ENCODE results near the gene GALNT15.

Gene GALNT15

DNA sequence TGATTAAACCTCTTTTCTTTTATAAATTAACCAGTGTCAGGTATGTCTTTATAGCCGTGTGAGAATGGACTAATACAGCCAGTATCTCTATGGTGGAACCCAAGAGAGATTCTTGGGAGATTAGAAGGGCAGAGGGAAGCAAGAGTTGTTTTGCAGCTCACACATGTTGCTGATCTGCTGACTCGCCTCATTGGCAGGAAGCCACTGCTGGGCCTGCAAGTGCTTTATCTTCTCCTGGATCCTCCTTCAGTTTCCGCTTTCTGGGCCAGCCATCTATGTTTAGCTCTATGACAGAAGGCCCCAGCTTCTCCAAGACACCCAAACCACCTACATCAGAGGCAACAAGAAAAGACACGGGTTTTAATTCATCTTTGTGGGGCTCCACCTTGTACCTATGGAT is 23.4 kb upstream of the GALNT15 start:
- Histone ChIP-seq H3K27me3 (ENCODE audit: control insufficient read depth in 1 of 2, insufficient read depth in 2 of 2, low read length in 2 of 2) (no peaks in the 10 kb centered on the region), H3K4me1 (ENCODE audit: control insufficient read depth, insufficient read depth, low read length) (peaks cover 13% of the 10 kb centered on the region), H3K36me3 (ENCODE audit: control insufficient read depth in 2 of 2, insufficient read depth in 2 of 2, low read length in 2 of 2) (no peaks in the 10 kb centered on the region), H3K4me3 (ENCODE audit: low read length in 2 of 2) (no peak overlapping the region), H3K9me3 (ENCODE audit: control insufficient read depth in 2 of 2, low read length in 2 of 2) (peaks cover 0 to 2% of the 10 kb centered on the region in 2 donors), H3K27ac (ENCODE audit: low read length) (no peak overlapping the region), H3K9ac (ENCODE audit: low read length in 2 of 2) (no peak overlapping the region)

DNA sequence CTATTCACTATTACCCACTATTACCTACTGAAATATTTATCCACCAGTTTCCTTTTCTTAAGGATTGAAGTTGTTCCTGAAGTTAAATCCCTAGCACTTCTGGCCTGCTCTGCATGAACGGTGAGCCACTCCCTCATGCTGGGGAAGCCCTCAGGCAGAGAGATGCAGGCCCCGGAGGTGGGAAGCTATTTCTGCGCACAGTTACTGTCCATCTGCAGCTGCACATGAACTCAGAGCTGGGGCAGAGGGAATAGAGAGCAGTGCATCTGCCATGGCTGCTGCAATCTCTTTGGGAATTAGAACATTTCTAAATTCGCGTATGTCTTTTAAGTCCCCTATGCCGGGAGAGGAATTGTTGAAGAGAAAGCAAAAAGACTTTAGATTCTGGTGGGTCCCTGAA is 6.3 kb upstream of the GALNT15 start:
- Histone ChIP-seq H3K27me3 (ENCODE audit: control insufficient read depth in 1 of 2, insufficient read depth in 2 of 2, low read length in 2 of 2) (peaks cover 0 to 4% of the 10 kb centered on the region in 2 donors), H3K27ac (ENCODE audit: low read length) (no peak overlapping the region), H3K9me3 (ENCODE audit: control insufficient read depth in 2 of 2, low read length in 2 of 2) (no peaks in the 10 kb centered on the region), H3K4me1 (ENCODE audit: control insufficient read depth, insufficient read depth, low read length) (no peaks in the 10 kb centered on the region), H3K36me3 (ENCODE audit: control insufficient read depth in 2 of 2, insufficient read depth in 2 of 2, low read length in 2 of 2) (no peaks in the 10 kb centered on the region), H3K4me3 (ENCODE audit: low read length in 2 of 2) (no peak overlapping the region), H3K9ac (ENCODE audit: low read length in 2 of 2) (no peak overlapping the region)

DNA sequence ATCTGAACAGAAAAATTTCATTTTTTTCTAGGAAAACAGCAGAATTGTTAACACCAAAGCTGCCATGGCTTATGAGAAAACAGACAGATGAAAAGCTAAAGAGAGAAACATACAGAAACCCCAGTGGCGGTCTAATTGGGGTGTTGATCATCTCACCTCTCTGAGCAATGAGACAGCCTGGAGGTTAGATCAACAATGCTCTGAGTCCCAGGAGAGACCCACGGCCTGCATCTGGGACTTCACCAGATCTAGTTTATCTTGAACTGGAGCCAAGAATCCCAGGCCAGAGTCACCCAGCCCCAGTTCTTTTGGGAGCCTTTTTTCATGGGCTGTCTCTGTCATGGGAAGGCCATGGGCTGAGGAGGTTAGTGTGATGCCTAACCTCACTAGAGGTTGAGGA is 3.5 kb upstream of the GALNT15 start:
- no peak overlapping the region for H3K9ac ChIP-seq (ENCODE audit: low read length in 2 of 2)
- H3K27me3 ChIP-seq (ENCODE audit: control insufficient read depth in 1 of 2, insufficient read depth in 2 of 2, low read length in 2 of 2), result peaks cover 0 to 4% of the 10 kb centered on the region in 2 donors
- H3K27ac ChIP-seq (ENCODE audit: low read length), result no peak overlapping the region

DNA sequence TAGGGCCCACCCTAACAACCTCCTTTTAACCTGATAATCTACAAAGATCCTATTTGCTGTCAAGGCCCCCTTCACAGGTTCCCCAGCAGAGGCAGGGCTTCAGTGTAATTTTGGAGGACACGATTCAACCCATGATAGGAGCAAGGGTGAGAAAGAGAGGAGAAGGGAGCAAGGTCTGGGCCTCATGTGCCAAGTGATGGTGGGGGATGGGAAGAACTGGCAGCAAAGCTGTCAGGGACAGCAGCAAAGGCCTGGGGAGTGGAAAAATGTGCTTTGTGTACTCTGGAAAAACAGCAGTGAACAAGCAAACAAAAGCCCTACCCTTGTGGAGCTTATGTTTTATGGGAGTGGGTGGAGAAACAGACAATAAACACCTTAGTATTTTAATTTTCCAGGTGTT is 2.7 kb upstream of the GALNT15 start:
- Histone ChIP-seq H3K27ac (ENCODE audit: low read length) (no peak overlapping the region), H3K9ac (ENCODE audit: low read length in 2 of 2) (no peak overlapping the region), H3K27me3 (ENCODE audit: control insufficient read depth in 1 of 2, insufficient read depth in 2 of 2, low read length in 2 of 2) (peaks cover 0 to 4% of the 10 kb centered on the region in 2 donors), H3K36me3 (ENCODE audit: control insufficient read depth in 2 of 2, insufficient read depth in 2 of 2, low read length in 2 of 2) (no peaks in the 10 kb centered on the region), H3K9me3 (ENCODE audit: control insufficient read depth in 2 of 2, low read length in 2 of 2) (no peaks in the 10 kb centered on the region), H3K4me3 (ENCODE audit: low read length in 2 of 2) (no peak overlapping the region), H3K4me1 (ENCODE audit: control insufficient read depth, insufficient read depth, low read length) (peaks cover 17% of the 10 kb centered on the region)

More for the DNA sequence above, 3.5 kb upstream of the GALNT15 start:
- Histone ChIP-seq H3K9me3 (ENCODE audit: control insufficient read depth in 2 of 2, low read length in 2 of 2) (no peaks in the 10 kb centered on the region), H3K4me1 (ENCODE audit: control insufficient read depth, insufficient read depth, low read length) (peaks cover 17% of the 10 kb centered on the region), H3K36me3 (ENCODE audit: control insufficient read depth in 2 of 2, insufficient read depth in 2 of 2, low read length in 2 of 2) (no peaks in the 10 kb centered on the region), H3K4me3 (ENCODE audit: low read length in 2 of 2) (no peak overlapping the region)

DNA sequence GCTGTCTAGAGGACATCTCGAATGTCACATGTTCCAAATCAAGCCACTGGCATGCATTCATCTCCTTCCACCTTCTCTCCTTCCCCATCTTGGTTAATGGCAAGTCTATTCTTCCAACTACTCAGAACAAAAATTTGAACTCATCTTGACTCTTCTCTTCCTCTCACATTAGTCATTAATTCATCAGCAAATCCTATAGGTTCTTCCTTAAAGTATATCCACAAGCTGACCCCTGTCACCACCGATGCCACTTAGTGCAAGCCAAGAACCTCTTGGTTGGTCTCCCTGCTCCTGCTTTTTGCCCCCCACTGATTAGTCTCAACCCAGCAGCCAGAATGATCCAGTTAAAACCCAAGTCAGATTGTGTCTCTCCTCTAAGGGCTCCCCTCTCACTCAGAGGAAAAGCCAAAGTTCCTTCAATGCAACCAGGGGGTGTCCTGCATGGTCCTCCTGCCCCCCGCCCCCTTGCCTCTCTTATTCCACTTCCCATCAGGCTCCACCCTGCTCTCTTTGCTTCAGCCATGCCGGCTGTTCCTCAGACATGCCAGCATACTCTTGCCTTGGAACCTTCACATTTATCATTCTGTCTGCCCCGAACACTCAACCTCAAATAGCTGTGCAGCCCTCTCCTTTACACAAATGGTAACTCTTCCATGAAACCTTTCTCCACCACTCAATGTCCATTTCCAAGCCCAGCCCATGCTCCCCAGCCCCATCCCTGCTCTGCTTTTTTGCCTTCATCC is 1.0 kb upstream of the GALNT15 start:
- Histone ChIP-seq H3K4me1 (ENCODE audit: control insufficient read depth, insufficient read depth, low read length) (peaks cover 23% of the 10 kb centered on the region), H3K9me3 (ENCODE audit: control insufficient read depth in 2 of 2, low read length in 2 of 2) (no peaks in the 10 kb centered on the region), H3K27ac (ENCODE audit: low read length) (no peak overlapping the region), H3K36me3 (ENCODE audit: control insufficient read depth in 2 of 2, insufficient read depth in 2 of 2, low read length in 2 of 2) (no peaks in the 10 kb centered on the region), H3K9ac (ENCODE audit: low read length in 2 of 2) (no peak overlapping the region), H3K4me3 (ENCODE audit: low read length in 2 of 2) (peak overlapping the region in 1 of 2 donors; percentile 47), H3K27me3 (ENCODE audit: control insufficient read depth in 1 of 2, insufficient read depth in 2 of 2, low read length in 2 of 2) (peaks cover 0 to 3% of the 10 kb centered on the region in 2 donors)

DNA sequence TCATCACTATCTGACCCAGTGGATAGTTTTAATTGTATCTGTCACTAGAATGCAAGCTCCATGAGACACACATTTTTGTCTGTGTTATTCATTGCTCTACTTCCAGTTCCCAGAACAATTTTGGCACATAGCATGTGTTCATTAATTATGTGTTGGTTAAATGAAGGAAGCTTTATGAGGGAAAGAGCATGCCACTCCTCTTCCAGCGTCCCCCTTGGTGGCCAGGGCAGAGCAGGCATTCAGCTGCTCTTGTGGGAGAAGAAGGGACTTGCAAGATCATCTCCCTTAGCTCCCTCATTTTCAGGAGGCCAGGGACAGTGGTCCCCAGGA is 489 bp upstream of the GALNT15 start:
- H3K9ac ChIP-seq (ENCODE audit: low read length in 2 of 2), result no peak overlapping the region
- no peak overlapping the region for H3K27ac ChIP-seq (ENCODE audit: low read length)
- no peaks in the 10 kb centered on the region for H3K9me3 ChIP-seq (ENCODE audit: control insufficient read depth in 2 of 2, low read length in 2 of 2)
- H3K4me1 ChIP-seq (ENCODE audit: control insufficient read depth, insufficient read depth, low read length), result peaks cover 26% of the 10 kb centered on the region
- peak overlapping the region; percentile 47 to 65 for H3K4me3 ChIP-seq (ENCODE audit: low read length in 2 of 2)
- peaks cover 0 to 3% of the 10 kb centered on the region in 2 donors for H3K27me3 ChIP-seq (ENCODE audit: control insufficient read depth in 1 of 2, insufficient read depth in 2 of 2, low read length in 2 of 2)
- no peaks in the 10 kb centered on the region for H3K36me3 ChIP-seq (ENCODE audit: control insufficient read depth in 2 of 2, insufficient read depth in 2 of 2, low read length in 2 of 2)

DNA sequence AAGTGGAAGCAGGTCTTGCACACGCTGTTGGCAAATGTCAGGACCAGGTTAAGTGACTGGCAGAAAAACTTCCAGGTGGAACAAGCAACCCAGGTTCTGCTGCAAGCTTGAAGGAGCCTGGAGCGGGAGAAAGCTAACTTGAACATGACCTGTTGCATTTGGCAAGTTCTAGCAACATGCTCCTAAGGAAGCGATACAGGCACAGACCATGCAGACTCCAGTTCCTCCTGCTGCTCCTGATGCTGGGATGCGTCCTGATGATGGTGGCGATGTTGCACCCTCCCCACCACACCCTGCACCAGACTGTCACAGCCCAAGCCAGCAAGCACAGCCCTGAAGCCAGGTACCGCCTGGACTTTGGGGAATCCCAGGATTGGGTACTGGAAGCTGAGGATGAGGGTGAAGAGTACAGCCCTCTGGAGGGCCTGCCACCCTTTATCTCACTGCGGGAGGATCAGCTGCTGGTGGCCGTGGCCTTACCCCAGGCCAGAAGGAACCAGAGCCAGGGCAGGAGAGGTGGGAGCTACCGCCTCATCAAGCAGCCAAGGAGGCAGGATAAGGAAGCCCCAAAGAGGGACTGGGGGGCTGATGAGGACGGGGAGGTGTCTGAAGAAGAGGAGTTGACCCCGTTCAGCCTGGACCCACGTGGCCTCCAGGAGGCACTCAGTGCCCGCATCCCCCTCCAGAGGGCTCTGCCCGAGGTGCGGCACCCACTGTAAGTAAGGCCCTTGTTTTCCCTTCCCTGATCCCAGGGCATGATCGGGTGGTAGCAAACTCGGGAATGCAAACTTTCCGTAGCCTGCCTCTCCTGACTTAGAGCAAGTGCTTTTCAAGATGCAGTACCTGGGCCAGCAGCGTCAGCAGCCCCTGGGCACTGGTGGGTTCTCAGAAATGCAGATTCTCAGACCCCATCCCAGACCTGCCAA is 759 bp downstream of the GALNT15 start:
- Histone ChIP-seq H3K27me3 (ENCODE audit: control insufficient read depth in 1 of 2, insufficient read depth in 2 of 2, low read length in 2 of 2) (peaks cover 0 to 3% of the 10 kb centered on the region in 2 donors), H3K4me3 (ENCODE audit: low read length in 2 of 2) (peak overlapping the region; percentile 47 to 65), H3K9me3 (ENCODE audit: control insufficient read depth in 2 of 2, low read length in 2 of 2) (no peaks in the 10 kb centered on the region), H3K9ac (ENCODE audit: low read length in 2 of 2) (peak overlapping the region; percentile 29 to 34), H3K4me1 (ENCODE audit: control insufficient read depth, insufficient read depth, low read length) (peaks cover 28% of the 10 kb centered on the region), H3K27ac (ENCODE audit: low read length) (no peak overlapping the region), H3K36me3 (ENCODE audit: control insufficient read depth in 2 of 2, insufficient read depth in 2 of 2, low read length in 2 of 2) (no peaks in the 10 kb centered on the region)

DNA sequence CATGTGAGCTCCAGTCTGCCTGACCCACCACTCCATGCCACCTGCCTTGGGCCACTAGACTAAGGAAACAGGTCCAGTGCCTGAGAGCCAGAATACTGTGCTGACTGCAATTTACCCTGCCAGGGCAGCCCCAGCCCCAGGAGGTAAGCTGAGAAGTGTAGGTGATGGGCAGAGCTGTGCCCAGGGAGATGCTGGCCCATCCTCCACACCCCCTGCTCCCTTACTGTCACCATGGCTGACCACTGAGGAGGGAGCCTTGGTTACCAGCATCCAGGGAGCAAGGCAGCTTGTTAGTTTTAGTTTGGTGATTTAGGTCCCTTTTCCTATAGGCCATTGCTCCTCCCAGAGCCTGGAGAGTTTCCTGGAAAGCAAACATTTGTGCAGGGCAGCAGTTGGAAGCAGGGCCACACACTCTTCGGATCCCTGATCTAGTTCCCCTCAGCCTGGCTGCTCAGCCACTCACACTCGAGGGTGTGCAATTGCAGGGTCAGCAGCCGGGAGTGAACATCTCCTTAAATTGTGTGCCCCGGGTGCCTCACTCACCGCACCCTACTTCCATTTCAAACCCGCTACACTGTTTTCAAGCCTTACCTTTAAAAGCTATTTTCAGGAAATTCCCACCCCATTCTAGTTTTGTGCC is 2.0 kb downstream of the GALNT15 start:
- Histone ChIP-seq H3K9ac (ENCODE audit: low read length in 2 of 2) (no peak overlapping the region), H3K4me3 (ENCODE audit: low read length in 2 of 2) (peak overlapping the region in 1 of 2 donors; percentile 67), H3K27me3 (ENCODE audit: control insufficient read depth in 1 of 2, insufficient read depth in 2 of 2, low read length in 2 of 2) (peaks cover 0 to 3% of the 10 kb centered on the region in 2 donors), H3K4me1 (ENCODE audit: control insufficient read depth, insufficient read depth, low read length) (peaks cover 28% of the 10 kb centered on the region), H3K9me3 (ENCODE audit: control insufficient read depth in 2 of 2, low read length in 2 of 2) (no peaks in the 10 kb centered on the region), H3K27ac (ENCODE audit: low read length) (no peak overlapping the region), H3K36me3 (ENCODE audit: control insufficient read depth in 2 of 2, insufficient read depth in 2 of 2, low read length in 2 of 2) (no peaks in the 10 kb centered on the region)

DNA sequence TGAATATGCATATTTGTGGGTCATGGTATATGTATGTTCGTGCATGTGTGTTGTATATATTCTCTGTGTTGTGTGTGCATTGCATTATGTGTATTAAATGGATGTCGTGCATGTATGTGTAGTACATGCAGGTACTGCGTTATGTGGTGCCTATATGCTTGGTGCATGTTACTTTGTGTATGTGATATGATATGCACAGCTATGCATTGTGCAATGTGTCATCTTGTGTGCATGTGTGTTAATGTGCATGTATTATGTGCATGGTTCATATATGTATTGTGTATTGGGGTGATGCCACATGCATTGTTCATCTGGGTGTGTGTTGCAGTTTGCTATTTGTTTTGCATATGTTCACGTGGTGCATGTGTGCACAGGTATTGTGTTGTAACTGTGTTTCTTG is 2.9 kb downstream of the GALNT15 start:
- peaks cover 28% of the 10 kb centered on the region for H3K4me1 ChIP-seq (ENCODE audit: control insufficient read depth, insufficient read depth, low read length)
- no peak overlapping the region for H3K27ac ChIP-seq (ENCODE audit: low read length)
- H3K9me3 ChIP-seq (ENCODE audit: control insufficient read depth in 2 of 2, low read length in 2 of 2), result no peaks in the 10 kb centered on the region
- H3K9ac ChIP-seq (ENCODE audit: low read length in 2 of 2), result no peak overlapping the region
- peak overlapping the region in 1 of 2 donors; percentile 67 for H3K4me3 ChIP-seq (ENCODE audit: low read length in 2 of 2)
- peaks cover 0 to 3% of the 10 kb centered on the region in 2 donors for H3K27me3 ChIP-seq (ENCODE audit: control insufficient read depth in 1 of 2, insufficient read depth in 2 of 2, low read length in 2 of 2)
- no peaks in the 10 kb centered on the region for H3K36me3 ChIP-seq (ENCODE audit: control insufficient read depth in 2 of 2, insufficient read depth in 2 of 2, low read length in 2 of 2)

DNA sequence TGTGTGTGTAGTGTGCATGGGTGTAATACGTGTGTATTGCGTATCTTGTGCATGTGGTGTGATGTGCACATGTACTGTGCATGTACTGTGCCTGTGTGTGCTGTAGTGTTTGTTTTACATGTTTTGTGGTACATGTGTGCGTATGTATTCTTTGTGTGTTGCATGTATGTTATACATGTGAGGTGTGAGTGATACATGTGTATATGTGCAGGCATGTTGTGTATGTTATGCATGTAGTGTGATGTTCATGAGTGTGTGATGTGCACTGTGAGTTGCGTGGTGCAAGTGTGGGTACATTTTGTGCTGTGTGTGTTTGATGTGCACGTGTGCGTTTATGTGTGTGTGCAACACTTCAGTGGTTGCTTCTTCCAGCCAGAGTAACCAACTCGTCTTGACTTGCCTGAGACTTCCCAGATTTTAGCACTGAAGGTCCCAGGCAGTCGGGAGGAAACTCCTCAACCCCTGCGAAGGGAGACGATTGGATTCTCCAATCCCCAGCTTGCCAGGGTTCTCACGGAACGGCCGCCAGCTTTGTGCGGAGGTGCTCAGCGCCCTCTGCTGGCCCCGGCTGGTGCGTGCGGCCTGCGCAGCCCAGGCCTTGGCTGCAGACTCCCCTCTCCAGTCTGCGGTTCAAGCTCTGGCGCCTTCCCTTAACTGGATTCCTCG is 3.6 kb downstream of the GALNT15 start:
- Histone ChIP-seq H3K4me1 (ENCODE audit: control insufficient read depth, insufficient read depth, low read length) (peaks cover 28% of the 10 kb centered on the region), H3K4me3 (ENCODE audit: low read length in 2 of 2) (peak overlapping the region; percentile 20 to 67), H3K27ac (ENCODE audit: low read length) (no peak overlapping the region)

More for the DNA sequence above, 3.6 kb downstream of the GALNT15 start:
- Histone ChIP-seq H3K27me3 (ENCODE audit: control insufficient read depth in 1 of 2, insufficient read depth in 2 of 2, low read length in 2 of 2) (peaks cover 0 to 3% of the 10 kb centered on the region in 2 donors), H3K9me3 (ENCODE audit: control insufficient read depth in 2 of 2, low read length in 2 of 2) (no peaks in the 10 kb centered on the region), H3K9ac (ENCODE audit: low read length in 2 of 2) (no peak overlapping the region), H3K36me3 (ENCODE audit: control insufficient read depth in 2 of 2, insufficient read depth in 2 of 2, low read length in 2 of 2) (no peaks in the 10 kb centered on the region)
